Stimulated activated CD8-positive, alpha-beta memory T cell treated with anti-CD3 and anti-CD28 coated beads, Interleukin-15, amount 100 ng/mL, for 24 hours (primary cell): ENCODE data around the gene ARHGAP18.

Experiments
- DNase-seq: peaks from one replicate; pipeline ENCODE4 v3.0.0-alpha.2; 2020; ENCODE audit warnings: low read depth

The ARHGAP18 gene

GRCh38 chr6:129709769-129710449 is at the start of gene ARHGAP18:
TSS of gene ARHGAP18 (minus strand) at chr6:129710177. CDS start at chr6:129710136, 41 bp downstream.
- peak; percentile 25 for DNase-seq

- DNase-seq, result no peak
These were observed 45.8 kb upstream of the ARHGAP18 start for GRCh38 chr6:129755787-129756186.

GRCh38 chr6:129754750-129755149 is 44.8 kb upstream of the ARHGAP18 start:
- no peak for DNase-seq

- no peak for DNase-seq
These were observed 43.4 kb upstream of the ARHGAP18 start for GRCh38 chr6:129753422-129753821.

GRCh38 chr6:129751384-129751783 is 41.4 kb upstream of the ARHGAP18 start:
- DNase-seq, result no peak

- DNase-seq, result no peak
These were observed 40.4 kb upstream of the ARHGAP18 start for GRCh38 chr6:129750360-129750759.

- DNase-seq, result no peak
These were observed 39.8 kb upstream of the ARHGAP18 start for GRCh38 chr6:129749749-129750120.

- no peak for DNase-seq
These were observed 39.1 kb upstream of the ARHGAP18 start for GRCh38 chr6:129748901-129749748.

GRCh38 chr6:129748212-129748900 is 38.4 kb upstream of the ARHGAP18 start:
- DNase-seq, result peak; percentile 13

GRCh38 chr6:129747588-129748112 is 37.7 kb upstream of the ARHGAP18 start:
- DNase-seq, result no peak

GRCh38 chr6:129744880-129745237 is 34.9 kb upstream of the ARHGAP18 start:
- no peak for DNase-seq

GRCh38 chr6:129744201-129744879 is 34.4 kb upstream of the ARHGAP18 start:
- no peak for DNase-seq

- DNase-seq, result no peak
These were observed 30.0 kb upstream of the ARHGAP18 start for GRCh38 chr6:129740013-129740412.

- no peak for DNase-seq
These were observed 26.1 kb upstream of the ARHGAP18 start for GRCh38 chr6:129736105-129736504.

- no peak for DNase-seq
These were observed 23.3 kb upstream of the ARHGAP18 start for GRCh38 chr6:129733290-129733689.

- DNase-seq, result no peak
These were observed 22.6 kb upstream of the ARHGAP18 start for GRCh38 chr6:129732542-129732941.

- no peak for DNase-seq
These were observed 22.1 kb upstream of the ARHGAP18 start for GRCh38 chr6:129732034-129732433.

- DNase-seq, result no peak
These were observed 21.5 kb upstream of the ARHGAP18 start for GRCh38 chr6:129731428-129731827.

- DNase-seq, result no peak
These were observed 20.6 kb upstream of the ARHGAP18 start for GRCh38 chr6:129730477-129731165.

- no peak for DNase-seq
These were observed 16.7 kb upstream of the ARHGAP18 start for GRCh38 chr6:129726650-129727049.

- no peak for DNase-seq
These were observed 15.4 kb upstream of the ARHGAP18 start for GRCh38 chr6:129725341-129725740.
